ENCODE measurements around the gene RIMS4. TPM values are rescaled to one million over a fixed set of nuclear protein-coding genes. Genes with fewer than 3 reads are reported as not detected.
A peak's percentile ranks its signal among the peaks of the same experiment; 100 is the strongest.

RIMS4 gene
- total RNA-seq, 1 donor from 2014 or later: not detected

DNA sequence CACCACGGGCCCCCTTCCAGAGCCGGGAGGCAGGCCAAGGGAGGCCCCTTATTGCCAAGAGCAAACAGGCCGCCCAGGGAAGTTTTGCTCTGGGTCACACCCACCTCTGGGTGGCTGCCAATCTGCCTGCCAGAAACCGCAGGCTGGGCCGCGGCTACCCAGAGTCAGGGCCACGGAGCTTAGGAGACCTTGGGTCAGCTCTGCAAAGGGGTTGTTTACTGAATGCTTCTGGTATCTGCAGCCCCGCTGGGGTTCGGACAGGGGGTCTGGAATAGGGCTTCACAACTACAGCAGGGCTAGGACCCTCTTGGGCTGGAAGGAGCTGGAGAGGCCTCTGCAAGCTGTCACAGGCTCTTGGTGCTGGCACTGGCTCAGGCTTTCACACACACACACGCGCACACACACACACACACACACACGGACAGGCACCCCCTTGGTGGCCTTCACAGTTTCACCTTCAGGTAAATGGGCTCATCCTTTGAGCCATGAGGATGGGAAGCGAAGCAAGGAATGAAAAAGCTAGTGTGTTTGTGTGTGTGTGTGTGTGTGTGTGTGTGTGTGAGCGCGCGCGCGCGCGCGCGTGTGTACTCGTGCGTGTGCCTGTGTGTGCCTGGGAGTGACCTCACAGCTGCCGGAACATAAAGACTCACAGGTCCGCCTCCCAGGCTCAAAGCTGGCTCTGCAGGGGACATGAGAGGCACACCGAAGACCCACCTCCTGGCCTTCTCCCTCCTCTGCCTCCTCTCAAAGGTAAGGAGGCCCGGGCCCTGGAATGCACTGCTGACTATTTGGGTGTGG, 95.4 kb downstream of the RIMS4 start, which contains the start of gene CCN5:
Gene CCN5 (plus strand): TSS at position 669 of the 798 bp plus-strand sequence. CDS start 22 bp downstream, at position 691.
- DNase-seq (ENCODE audit: missing footprints) (peak; percentile 95), ATAC-seq (peak; percentile 84)
- intact Hi-C loops (cut with DNase I): loop anchor here (2.0 kb wide), 1 partner anchor 22 kb away; no protein-coding TSS in a partner anchor

DNA sequence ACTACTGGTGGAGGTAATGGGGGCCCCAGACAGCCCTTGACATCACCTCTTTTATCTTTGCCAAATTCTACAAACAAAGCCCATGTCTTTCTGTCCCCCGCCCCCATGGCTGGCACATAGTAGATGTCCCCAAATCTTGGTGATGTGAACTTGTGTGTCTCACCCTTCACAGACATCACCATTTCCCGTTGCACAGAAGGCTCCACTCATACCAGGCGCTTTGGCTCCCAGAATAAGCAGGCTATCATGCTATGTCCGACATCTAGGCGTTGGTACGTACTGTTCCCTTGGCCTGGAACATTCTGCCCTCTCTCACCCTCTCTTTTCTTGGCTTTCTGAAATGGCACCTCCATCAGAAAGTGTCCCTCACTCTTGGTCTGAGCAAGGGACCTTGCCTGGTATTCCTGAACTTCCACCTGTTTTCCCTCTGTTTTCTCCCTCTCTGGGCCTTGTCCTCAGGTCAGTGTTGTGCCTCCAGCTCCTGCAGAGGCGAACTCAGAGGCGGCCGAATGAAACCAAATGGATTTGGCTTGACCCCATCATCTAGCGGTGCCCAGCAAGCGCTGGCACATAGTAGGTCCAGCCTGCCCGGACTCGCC, 96.1 kb downstream of the RIMS4 start:
- intact Hi-C loops (cut with DNase I): loop anchor here (2.0 kb wide), 1 partner anchor 21 kb away; no protein-coding TSS in a partner anchor
- DNase-seq (ENCODE audit: missing footprints): no peak
- peak; percentile 65 for ATAC-seq

DNA sequence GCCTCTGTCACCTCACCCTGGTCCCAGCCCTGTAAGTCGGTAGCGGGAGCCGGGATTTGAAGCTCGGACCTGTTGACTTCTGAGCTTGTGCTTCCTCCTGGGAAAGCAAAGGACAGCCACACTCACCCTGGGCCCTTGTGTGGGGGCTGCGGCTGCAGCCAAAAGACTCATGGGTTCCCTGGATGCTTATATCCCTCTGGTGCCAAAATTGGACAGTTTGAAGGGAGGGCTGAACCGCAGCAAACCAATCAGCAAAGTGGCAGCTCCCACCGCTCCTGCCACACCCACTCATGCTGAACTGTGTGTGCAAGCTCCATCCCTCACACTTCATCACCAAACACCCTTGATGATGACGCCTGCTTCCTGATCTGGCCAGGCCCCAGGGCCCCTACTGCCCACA, 99.1 kb downstream of the RIMS4 start:
- intact Hi-C loops (cut with DNase I): no loop called here
- ATAC-seq: peak; percentile 66
- DNase-seq (ENCODE audit: missing footprints): no peak

DNA sequence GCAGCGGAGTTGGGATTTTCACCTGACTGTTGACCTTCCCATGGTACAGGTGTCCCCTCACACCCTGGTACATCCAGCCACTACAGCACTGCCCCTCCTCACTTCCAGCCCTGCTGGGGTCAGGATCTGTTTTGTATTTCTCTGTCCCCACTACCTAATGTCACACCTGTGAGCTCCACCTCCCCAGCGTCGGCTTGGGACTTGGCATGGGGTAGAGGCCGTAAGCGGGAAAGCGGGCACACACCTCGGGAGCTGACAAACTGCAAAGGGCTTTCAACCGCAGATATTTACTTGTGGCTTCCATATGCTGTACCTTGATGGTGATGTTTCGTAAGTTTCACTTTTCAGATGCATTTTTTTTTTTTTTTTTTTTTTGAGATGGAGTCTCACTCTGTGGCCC, 100.5 kb downstream of the RIMS4 start:
- no peak for ATAC-seq
- intact Hi-C loops (cut with DNase I): no loop called here
- DNase-seq (ENCODE audit: missing footprints): no peak

DNA sequence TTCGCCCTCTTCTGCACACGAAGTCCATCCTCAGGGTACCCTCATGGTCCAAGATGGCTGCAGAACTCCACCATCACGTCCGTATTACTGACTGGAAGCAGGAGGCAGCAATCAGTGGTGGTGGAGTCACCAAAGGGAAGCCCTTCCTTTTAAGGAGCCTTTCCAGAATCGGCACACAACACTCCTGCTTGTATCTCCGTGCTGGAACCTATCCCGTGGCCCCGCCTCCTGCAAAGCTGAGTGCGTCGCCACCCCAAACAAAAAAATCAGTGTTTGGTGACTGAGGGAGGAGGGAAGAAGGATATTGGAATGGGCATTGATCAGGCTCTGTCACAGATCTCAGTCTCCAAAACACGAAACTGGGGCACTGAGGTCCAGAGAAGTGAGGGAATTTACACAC, 101.0 kb downstream of the RIMS4 start:
- ATAC-seq (no peak), DNase-seq (ENCODE audit: missing footprints) (no peak)
- intact Hi-C loops (cut with DNase I): no loop called here

- no peak for DNase-seq (ENCODE audit: missing footprints)
- ATAC-seq: no peak
- intact Hi-C loops (cut with DNase I): no loop called here
Observed at GRCh38 chr20:44707018-44707579, 103.2 kb downstream of the RIMS4 start.

DNA sequence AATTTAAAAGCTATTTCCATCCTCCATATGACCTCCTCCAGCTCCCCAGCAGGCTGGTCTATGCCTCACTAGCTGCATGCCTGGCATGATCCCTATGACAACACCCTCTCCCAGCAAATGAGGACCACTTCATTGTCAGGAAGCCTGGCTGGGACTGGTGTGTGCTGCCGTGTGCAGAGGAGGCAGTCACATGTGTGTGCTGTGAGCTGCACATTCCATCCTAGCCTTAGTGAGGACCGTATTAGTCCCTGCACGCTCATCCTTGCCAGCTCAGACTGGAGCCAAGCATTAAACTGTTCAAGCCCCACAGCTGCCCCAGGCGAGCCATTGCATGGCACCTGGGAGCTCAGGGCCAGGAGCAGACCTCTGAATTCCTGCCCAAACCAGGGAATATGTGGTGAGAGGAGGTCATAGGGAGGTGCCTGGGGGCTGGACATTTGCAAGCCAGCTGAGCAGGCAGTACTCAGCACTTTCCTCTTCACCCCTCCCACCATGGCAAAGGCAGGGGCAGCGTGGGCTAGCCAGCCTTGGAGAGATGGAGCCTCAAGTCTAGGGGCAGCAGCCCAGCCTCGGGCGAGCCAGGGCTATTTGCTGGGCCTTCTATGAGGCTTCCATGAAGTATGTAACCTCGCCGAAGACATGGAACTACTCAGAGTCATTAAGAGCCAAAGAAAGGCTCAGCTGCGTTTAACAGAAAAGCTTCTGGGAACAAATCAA, 103.9 kb downstream of the RIMS4 start:
- peak; percentile 69 for ATAC-seq
- intact Hi-C loops (cut with DNase I): no loop called here
- peak; percentile 72 for DNase-seq (ENCODE audit: missing footprints)

GRCh38 chr20:44705364-44706094, 104.8 kb downstream of the RIMS4 start:
- ATAC-seq: no peak
- DNase-seq (ENCODE audit: missing footprints): no peak
- intact Hi-C loops (cut with DNase I): no loop called here

GRCh38 chr20:44704551-44704971, 105.8 kb downstream of the RIMS4 start:
- ATAC-seq (no peak), DNase-seq (ENCODE audit: missing footprints) (no peak)
- intact Hi-C loops (cut with DNase I): no loop called here

DNA sequence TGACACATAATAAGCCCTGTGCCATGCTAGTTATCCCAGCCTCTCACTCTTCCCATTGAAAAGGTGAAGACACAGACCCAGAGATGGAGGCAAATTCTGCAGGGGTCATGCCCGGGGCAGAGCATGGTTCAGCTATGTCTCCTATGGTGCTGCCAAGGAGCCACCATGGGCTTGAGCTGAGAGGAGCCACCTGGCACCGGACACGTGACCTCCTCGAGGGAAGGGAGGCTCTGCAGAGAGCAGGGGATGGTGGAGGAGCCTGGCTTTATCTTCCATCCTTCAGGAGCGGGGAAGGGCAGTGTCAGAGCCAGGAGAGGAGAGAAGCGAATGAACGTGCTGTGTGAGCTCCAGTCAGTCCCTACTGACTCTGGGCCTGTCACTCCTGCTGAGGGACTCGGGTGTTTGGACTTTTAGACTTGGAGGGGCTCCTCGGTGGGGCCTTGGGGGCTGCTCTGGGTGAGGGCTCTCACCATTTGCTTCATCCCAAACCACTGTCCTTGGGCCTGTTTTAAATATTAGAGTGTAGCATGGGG, 106.3 kb downstream of the RIMS4 start:
- no peak for DNase-seq (ENCODE audit: missing footprints)
- ATAC-seq: no peak
- intact Hi-C loops (cut with DNase I): no loop called here

GRCh38 chr20:44703183-44703925, 107.0 kb downstream of the RIMS4 start:
- DNase-seq (ENCODE audit: missing footprints): no peak
- peak; percentile 32 for ATAC-seq
- intact Hi-C loops (cut with DNase I): no loop called here

- DNase-seq (ENCODE audit: missing footprints) (peak; percentile 92), ATAC-seq (peak; percentile 89)
- intact Hi-C loops (cut with DNase I): no loop called here
Observed at GRCh38 chr20:44702776-44703175, 107.6 kb downstream of the RIMS4 start.

DNA sequence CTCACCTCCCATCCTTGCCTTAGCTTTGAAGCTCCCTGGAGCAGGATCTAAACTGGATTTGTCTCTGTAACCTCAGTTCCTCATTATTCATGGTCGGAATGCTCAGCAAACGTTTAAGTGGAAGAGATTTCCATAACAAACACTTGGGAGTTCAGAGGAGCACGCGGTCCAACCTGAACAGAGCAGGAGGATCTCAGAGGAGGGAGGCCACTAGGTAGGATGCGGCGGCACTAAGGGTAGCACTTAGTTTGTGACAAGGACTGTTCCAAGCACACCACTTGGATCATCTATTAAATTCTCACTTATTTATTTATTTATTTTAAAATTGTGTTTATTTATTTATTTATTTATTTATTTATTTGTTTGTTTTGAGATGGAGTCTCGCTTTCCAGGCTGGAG, 108.5 kb downstream of the RIMS4 start:
- ATAC-seq (no peak), DNase-seq (ENCODE audit: missing footprints) (no peak)
- intact Hi-C loops (cut with DNase I): no loop called here

Other genes with a start within 250 kb of the RIMS4 start
- gene PKIG, start 228.0 kb downstream of the RIMS4 start, total RNA-seq: 206 TPM
- 10.7 TPM for gene ADA, start 158.8 kb downstream of the RIMS4 start, total RNA-seq
- gene CCN5, start 95.2 kb downstream of the RIMS4 start, total RNA-seq: 13.6 TPM
- 0.32 TPM for gene KCNK15, start 64.7 kb downstream of the RIMS4 start, total RNA-seq
- 110 TPM for gene YWHAB, start 75.2 kb upstream of the RIMS4 start, total RNA-seq
- gene PABPC1L, start 99.5 kb upstream of the RIMS4 start, total RNA-seq: 2.3 TPM
- gene TOMM34, start 149.9 kb upstream of the RIMS4 start, total RNA-seq: 10.3 TPM
- 10.3 TPM for gene STK4, start 156.0 kb upstream of the RIMS4 start, total RNA-seq

All from Right ventricle myocardium inferior (tissue), 1 donor.